Choroid plexus epithelial cell (primary cell): ENCODE results near the gene FAF2.

Source experiments
- DNase-seq: peaks from one replicate; pipeline ENCODE4 v3.0.0-alpha.2; 2010; ENCODE audit warnings: low read depth
- H3K4me3 ChIP-seq: 2 replicates; pipeline ENCODE4 v1.5.1; 2011; ENCODE audit warnings: low read depth, mild to moderate bottlenecking, control low read depth, low read length, moderate library complexity
- CTCF ChIP-seq: conservative IDR thresholded peaks from 2 replicates; pipeline ENCODE4 v1.5.1; 2011; ENCODE audit warnings: low read depth, mild to moderate bottlenecking, control low read depth, inconsistent platforms, low read length, moderate library complexity

Gene FAF2

GRCh38 chr5:176519810-176520720, 71.9 kb downstream of the FAF2 start:
- TF ChIP-seq CTCF, result no peak
- DNase-seq, result no peak
- H3K4me3 ChIP-seq, result no peak overlapping the region

GRCh38 chr5:176521286-176521685, 73.1 kb downstream of the FAF2 start:
- DNase-seq, result no peak
- no peak overlapping the region for H3K4me3 ChIP-seq
- no peak for TF ChIP-seq CTCF

- no peak for DNase-seq
- H3K4me3 ChIP-seq, result no peak overlapping the region
- TF ChIP-seq CTCF, result no peak
These were observed 73.6 kb downstream of the FAF2 start for GRCh38 chr5:176521699-176522263.

DNA sequence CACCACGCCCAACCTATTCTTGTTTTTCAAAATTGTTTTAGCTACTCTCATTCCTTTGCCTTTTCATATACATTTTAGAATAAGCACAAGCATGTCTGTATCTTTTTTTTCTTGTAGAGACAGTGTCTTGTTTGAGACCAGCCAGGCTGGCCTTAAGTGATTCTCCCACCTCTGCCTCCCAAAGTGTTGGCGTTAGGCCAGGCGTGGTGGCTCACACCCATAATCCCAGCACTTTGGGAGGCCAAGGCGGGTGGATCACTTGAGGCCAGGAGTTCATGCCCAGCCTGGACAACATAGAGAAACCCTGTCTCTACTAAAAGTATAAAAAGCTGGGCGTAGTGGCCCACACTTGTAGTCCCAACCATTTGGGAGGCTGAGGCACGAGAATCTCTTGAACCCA, 76.0 kb downstream of the FAF2 start:
- no peak overlapping the region for H3K4me3 ChIP-seq
- DNase-seq, result no peak
- no peak for TF ChIP-seq CTCF

DNA sequence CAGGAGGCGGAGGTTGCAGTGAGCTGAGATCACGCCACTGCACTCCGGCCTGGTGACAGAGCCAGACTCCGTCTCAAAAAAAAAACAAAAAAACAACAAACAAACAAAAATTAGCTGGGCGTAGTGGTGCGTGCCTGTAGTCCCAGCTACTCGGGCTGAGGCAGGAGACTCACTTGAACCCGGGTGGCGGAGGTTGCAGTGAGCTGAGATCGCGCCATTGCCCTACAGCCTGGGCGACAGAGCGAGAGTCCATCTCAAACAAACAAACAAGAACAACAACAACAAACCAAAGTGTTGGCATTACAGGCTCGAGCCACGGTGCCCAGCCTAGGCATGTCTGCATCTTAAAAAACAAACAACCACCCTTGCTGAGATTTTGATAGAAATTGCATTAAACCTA, 76.8 kb downstream of the FAF2 start:
- no peak for DNase-seq
- no peak overlapping the region for H3K4me3 ChIP-seq
- TF ChIP-seq CTCF, result no peak

DNA sequence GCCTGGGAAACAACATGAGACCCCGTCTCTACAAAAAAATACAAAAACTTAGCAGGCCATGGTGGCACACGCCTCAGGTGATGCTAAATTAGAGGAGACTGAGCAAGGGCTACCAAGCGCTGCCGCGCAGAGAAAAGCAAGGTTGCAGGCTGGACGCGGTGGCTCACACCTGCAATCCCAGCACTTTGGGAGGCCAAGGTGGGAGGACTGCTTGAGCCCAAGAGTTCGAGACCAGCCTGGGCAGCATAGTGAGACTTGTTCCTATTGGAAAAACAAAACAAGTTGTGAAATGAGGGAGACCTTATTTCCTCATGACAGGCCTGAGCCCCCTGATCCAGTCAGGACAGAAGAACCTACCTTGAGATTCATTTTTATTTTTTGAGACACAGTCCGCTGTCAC, 77.5 kb downstream of the FAF2 start:
- no peak overlapping the region for H3K4me3 ChIP-seq
- TF ChIP-seq CTCF, result no peak
- no peak for DNase-seq

DNA sequence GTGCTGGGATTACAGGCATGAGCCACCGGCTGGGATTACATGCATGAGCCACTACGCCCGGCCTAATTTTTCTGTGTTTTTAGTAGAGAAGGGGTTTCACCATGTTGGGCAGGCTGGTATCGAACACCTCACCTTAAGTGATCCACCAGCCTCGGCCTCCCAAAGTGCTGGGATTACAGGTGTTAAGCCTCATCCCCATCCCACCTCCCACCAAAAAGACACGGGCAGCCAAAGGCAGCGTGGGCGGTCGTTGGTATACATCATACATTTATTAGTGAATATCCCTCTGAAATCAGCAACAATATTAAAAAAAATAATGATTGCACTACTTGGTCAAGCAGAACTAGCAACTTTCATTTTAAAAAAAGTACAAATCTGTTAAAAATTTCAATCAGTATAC, 78.3 kb downstream of the FAF2 start:
- H3K4me3 ChIP-seq, result no peak overlapping the region
- DNase-seq, result no peak
- no peak for TF ChIP-seq CTCF
